ENCODE results near the gene GLIS1. TPM values are rescaled to one million over a fixed set of nuclear protein-coding genes. Genes with fewer than 3 reads are reported as not detected.

Gene GLIS1
- total and polyA plus RNA-seq, 2 of the 8 experiments (the other 6 are each of a cell fraction or from before 2014, with no cell fraction given): 0.15 to 0.22 TPM

DNA sequence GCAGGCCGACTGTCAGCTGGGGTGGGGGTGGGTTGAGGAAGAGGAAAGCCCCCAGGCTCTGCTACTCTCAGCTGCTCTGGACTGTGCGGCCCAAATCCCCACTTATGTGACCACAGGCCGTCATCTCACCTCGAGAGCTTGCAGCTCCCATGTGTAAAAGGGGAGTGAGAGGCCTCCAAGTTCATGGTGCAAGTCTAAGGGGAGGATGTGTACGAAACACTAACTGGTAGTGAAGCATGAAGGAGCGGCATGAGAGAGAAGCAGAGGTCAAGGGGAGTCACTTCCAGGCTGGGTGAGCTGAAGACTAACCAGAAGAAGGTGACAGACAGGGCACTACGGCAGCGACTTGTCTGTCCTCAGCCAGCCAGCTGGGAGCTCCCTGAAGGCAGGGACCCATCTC is 43.8 kb downstream of the GLIS1 start:
- Histone ChIP-seq H3K4me2 (ENCODE audit: insufficient read depth in 1 of 2, low read depth in 2 of 2, low read length in 2 of 2) (no peak overlapping the region), H2AFZ (ENCODE audit: low read length) (no peak overlapping the region), H4K8ac (ENCODE audit: extremely low read depth, insufficient read depth, low read length) (no peak overlapping the region; the same call in 1 of the 2 replicates), H3K23ac (ENCODE audit: insufficient read length) (no peak overlapping the region), H3K23me2 (ENCODE audit: low read depth, low read length) (no peaks in the 10 kb centered on the region), H2AK5ac (ENCODE audit: low read depth, low read length) (no peak overlapping the region), H3K79me2 (ENCODE audit: control insufficient read depth in 1 of 2, insufficient read depth in 2 of 2, low read length in 2 of 2) (no peaks in the 10 kb centered on the region), H3K9ac (replicated peaks in 1 of 4; ENCODE audit: extremely low read depth in 1 of 4, low read depth in 3 of 4, low read length in 3 of 4) (no peak overlapping the region), H2BK15ac (ENCODE audit: low read length) (peak overlapping the region; percentile 55; the same call in 1 of the 2 replicates), H2BK5ac (ENCODE audit: low read depth, low read length) (no peak overlapping the region), H3K36me3 (ENCODE audit: control insufficient read depth in 2 of 4, insufficient read depth in 4 of 4, low read length in 3 of 4) (no peaks in the 10 kb centered on the region), H3K14ac (ENCODE audit: insufficient read length) (no peak overlapping the region), H2BK120ac (replicated peaks; ENCODE audit: low read depth, low read length) (no peak overlapping the region), H3K9me3 (ENCODE audit: insufficient read depth in 2 of 2, low read depth in 1 of 2, low read length in 1 of 2) (no peaks in the 10 kb centered on the region), H4K91ac (replicated peaks; ENCODE audit: insufficient read length, low read length) (no peak overlapping the region), H3K18ac (ENCODE audit: extremely low read depth, low read length) (no peak overlapping the region), H4K20me1 (replicated peaks in 1 of 2; ENCODE audit: control insufficient read depth in 1 of 2, insufficient read depth in 2 of 2, low read length in 2 of 2) (no peaks in the 10 kb centered on the region), H3K79me1 (ENCODE audit: low read depth, low read length) (no peaks in the 10 kb centered on the region), H2BK20ac (ENCODE audit: low read length) (0 out of 2 replicates have a peak overlapping the region, but pooled peaks have one; percentile 80), H3K27me3 (replicated peaks in 1 of 4; ENCODE audit: control insufficient read depth in 3 of 4, extremely low read depth in 1 of 4, insufficient read depth in 3 of 4, low read length in 3 of 4) (no peaks in the 10 kb centered on the region; a peak in 1 of 7 replicates), H3K27ac (ENCODE audit: low read depth, low read length) (no peak overlapping the region), H3K4ac (replicated peaks; ENCODE audit: insufficient read length, low read depth, low read length) (no peak overlapping the region), H3K56ac (replicated peaks; ENCODE audit: insufficient read length, low read depth, low read length) (no peak overlapping the region), H2BK12ac (ENCODE audit: low read depth, low read length) (0 out of 2 replicates have a peak overlapping the region, but pooled peaks have one; percentile 6), H4K5ac (ENCODE audit: insufficient read length, low read depth, low read length) (no peak overlapping the region), H3K4me3 (ENCODE audit: extremely low read depth in 1 of 4, insufficient read depth in 2 of 4, low read depth in 3 of 4, low read length in 4 of 4) (no peak overlapping the region), H3K4me1 (replicated peaks in 1 of 4; ENCODE audit: control insufficient read depth in 3 of 4, insufficient read depth in 4 of 4, low read length in 3 of 4) (peaks cover 0 to 7% (median 5%) of the 10 kb centered on the region in 4 experiments; a peak in 5 of 7 replicates)
- no peak for DNase-seq (ENCODE audit: low read depth in 1 of 2, low spot score in 2 of 2)
- CTCF ChIA-PET (ENCODE audit: partially characterized antibody): interaction anchor here (0.6 to 9.1 kb wide), 9 partner anchors 9 to 247 kb away, joined by 3 to 74 read pairs (median 6); no protein-coding TSS in a partner anchor
- 81% methylated on average over 8 of the region's 8 CpGs; no CpG with 5 or more reads in 1 of the 2 experiments for WGBS, 2 experiments (ENCODE audit: extremely low coverage in 1 of 2, insufficient coverage in 1 of 2, insufficient read length in 1 of 2, insufficient replicate concordance in 2 of 2, low coverage in 1 of 2, low lambda C conversion rate in 2 of 2, missing lambda C conversion rate in 1 of 2)
- FAIRE-seq: no peak
- POLR2A ChIA-PET (ENCODE audit: partially characterized antibody): interaction anchor here (1.0 to 1.2 kb wide), 2 partner anchors 11 to 93 kb away, joined by 3 read pairs; no protein-coding TSS in a partner anchor

Measured in H1 (cell line).